ENCODE results near the gene USP9X. TPM values are rescaled to one million over a fixed set of nuclear protein-coding genes. Genes with fewer than 3 reads are reported as not detected.

Gene USP9X
- total RNA-seq, 1 donor from 2014 or later, result 86.3 TPM

- Mint-ChIP-seq H3K4me3 (ENCODE audit: unreplicated experiment) (no peak overlapping the region), H3K36me3 (ENCODE audit: low read depth) (no peaks in the 10 kb centered on the region), H3K27ac (ENCODE audit: unreplicated experiment) (no peak overlapping the region), H3K4me1 (ENCODE audit: low read depth) (peaks cover 3% of the 10 kb centered on the region), H3K27me3 (ENCODE audit: low read depth) (no peaks in the 10 kb centered on the region), H3K9me3 (ENCODE audit: low read depth) (peaks cover 6% of the 10 kb centered on the region)
- TF ChIP-seq, protein P1, sequence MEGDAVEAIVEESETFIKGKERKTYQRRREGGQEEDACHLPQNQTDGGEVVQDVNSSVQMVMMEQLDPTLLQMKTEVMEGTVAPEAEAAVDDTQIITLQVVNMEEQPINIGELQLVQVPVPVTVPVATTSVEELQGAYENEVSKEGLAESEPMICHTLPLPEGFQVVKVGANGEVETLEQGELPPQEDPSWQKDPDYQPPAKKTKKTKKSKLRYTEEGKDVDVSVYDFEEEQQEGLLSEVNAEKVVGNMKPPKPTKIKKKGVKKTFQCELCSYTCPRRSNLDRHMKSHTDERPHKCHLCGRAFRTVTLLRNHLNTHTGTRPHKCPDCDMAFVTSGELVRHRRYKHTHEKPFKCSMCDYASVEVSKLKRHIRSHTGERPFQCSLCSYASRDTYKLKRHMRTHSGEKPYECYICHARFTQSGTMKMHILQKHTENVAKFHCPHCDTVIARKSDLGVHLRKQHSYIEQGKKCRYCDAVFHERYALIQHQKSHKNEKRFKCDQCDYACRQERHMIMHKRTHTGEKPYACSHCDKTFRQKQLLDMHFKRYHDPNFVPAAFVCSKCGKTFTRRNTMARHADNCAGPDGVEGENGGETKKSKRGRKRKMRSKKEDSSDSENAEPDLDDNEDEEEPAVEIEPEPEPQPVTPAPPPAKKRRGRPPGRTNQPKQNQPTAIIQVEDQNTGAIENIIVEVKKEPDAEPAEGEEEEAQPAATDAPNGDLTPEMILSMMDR (IDR thresholded peaks at IDR 0.05), result no peak
- peak; percentile 51 for DNase-seq (ENCODE audit: low spot score)
These were observed 173.0 kb downstream of the USP9X start for GRCh38 chrX:41258226-41258625.

- Mint-ChIP-seq H3K27ac (ENCODE audit: unreplicated experiment) (no peak overlapping the region), H3K27me3 (ENCODE audit: low read depth) (no peaks in the 10 kb centered on the region), H3K9me3 (ENCODE audit: low read depth) (peaks cover 6% of the 10 kb centered on the region), H3K36me3 (ENCODE audit: low read depth) (no peaks in the 10 kb centered on the region), H3K4me3 (ENCODE audit: unreplicated experiment) (no peak overlapping the region), H3K4me1 (ENCODE audit: low read depth) (no peaks in the 10 kb centered on the region)
- TF ChIP-seq, protein P1 (IDR thresholded peaks at IDR 0.05), result no peak
- no peak for DNase-seq (ENCODE audit: low spot score)
These were observed 173.6 kb downstream of the USP9X start for GRCh38 chrX:41258871-41259270.

- peak; percentile 82 for DNase-seq (ENCODE audit: low spot score)
- Mint-ChIP-seq H3K9me3 (ENCODE audit: low read depth) (peaks cover 6% of the 10 kb centered on the region), H3K4me1 (ENCODE audit: low read depth) (no peaks in the 10 kb centered on the region), H3K27ac (ENCODE audit: unreplicated experiment) (no peak overlapping the region), H3K36me3 (ENCODE audit: low read depth) (no peaks in the 10 kb centered on the region), H3K27me3 (ENCODE audit: low read depth) (no peaks in the 10 kb centered on the region), H3K4me3 (ENCODE audit: unreplicated experiment) (no peak overlapping the region)
- TF ChIP-seq, protein P1 (IDR thresholded peaks at IDR 0.05), result no peak
These were observed 174.3 kb downstream of the USP9X start for GRCh38 chrX:41259516-41259915.

- Mint-ChIP-seq H3K36me3 (ENCODE audit: low read depth) (no peaks in the 10 kb centered on the region), H3K27ac (ENCODE audit: unreplicated experiment) (no peak overlapping the region), H3K27me3 (ENCODE audit: low read depth) (no peaks in the 10 kb centered on the region), H3K4me1 (ENCODE audit: low read depth) (no peaks in the 10 kb centered on the region), H3K4me3 (ENCODE audit: unreplicated experiment) (no peak overlapping the region), H3K9me3 (ENCODE audit: low read depth) (peaks cover 9% of the 10 kb centered on the region)
- TF ChIP-seq, protein P1 (IDR thresholded peaks at IDR 0.05), result no peak
- DNase-seq (ENCODE audit: low spot score), result no peak
These were observed 180.4 kb downstream of the USP9X start for GRCh38 chrX:41265615-41266014.

DNA sequence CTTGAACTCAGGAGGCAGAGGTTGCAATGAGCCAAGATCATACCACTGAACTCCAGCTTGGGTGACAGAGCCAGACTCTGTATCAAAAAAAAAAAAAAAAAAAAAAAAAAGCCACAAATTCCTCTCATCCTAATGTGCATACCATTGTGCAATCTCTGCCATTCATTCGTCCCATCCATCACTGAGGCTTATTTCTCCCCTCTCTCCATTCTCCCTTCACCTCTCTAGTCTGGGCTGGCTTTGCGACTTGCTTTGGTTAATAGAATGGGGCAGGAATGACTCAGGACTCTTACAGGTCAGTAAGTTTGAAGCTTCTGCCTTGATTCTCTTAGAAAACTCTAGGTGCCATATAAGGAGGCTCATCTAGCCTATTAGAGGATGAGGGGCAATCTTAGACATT is 188.4 kb downstream of the USP9X start:
- Mint-ChIP-seq H3K4me1 (ENCODE audit: low read depth) (peaks cover 5% of the 10 kb centered on the region), H3K27ac (ENCODE audit: unreplicated experiment) (no peak overlapping the region), H3K36me3 (ENCODE audit: low read depth) (no peaks in the 10 kb centered on the region), H3K27me3 (ENCODE audit: low read depth) (no peaks in the 10 kb centered on the region), H3K9me3 (ENCODE audit: low read depth) (peaks cover 5% of the 10 kb centered on the region), H3K4me3 (ENCODE audit: unreplicated experiment) (no peak overlapping the region)
- TF ChIP-seq, protein P1 (IDR thresholded peaks at IDR 0.05), result no peak
- DNase-seq (ENCODE audit: low spot score), result no peak
